GM18873 (cell line): Measurements from ENCODE around the gene ILKAP.
"Not testable (repeated sequence)": the region's sequence is repeated elsewhere in the genome, so short reads cannot be mapped to it uniquely, and the experiment has no call there.

Experiments used
- ATAC-seq: cut with Tn5 transposase; IDR thresholded peaks from one replicate; pipeline ENCODE4 v1.9.1; 2021; ENCODE audit warnings: mild to moderate bottlenecking, moderate library complexity, moderate number of reproducible peaks; ENCODE audit not compliant: unreplicated experiment, low FRiP score

The ILKAP gene

GRCh38 chr2:238202326-238203093, 985 bp downstream of the ILKAP start:
- no peak for ATAC-seq

GRCh38 chr2:238190445-238190844, 13.1 kb downstream of the ILKAP start:
- ATAC-seq: no peak

GRCh38 chr2:238187618-238188548, 15.6 kb downstream of the ILKAP start:
- ATAC-seq: no peak

- ATAC-seq: no peak
Observed at GRCh38 chr2:238183821-238184220, 19.7 kb downstream of the ILKAP start.

- no peak for ATAC-seq
Observed at GRCh38 chr2:238182362-238182761, 21.1 kb downstream of the ILKAP start.

GRCh38 chr2:238180554-238180953, 22.9 kb downstream of the ILKAP start:
- no peak for ATAC-seq

- no peak for ATAC-seq
Observed at GRCh38 chr2:238176613-238177012, 26.9 kb downstream of the ILKAP start.

- ATAC-seq: no peak
Observed at GRCh38 chr2:238174701-238175100, 28.8 kb downstream of the ILKAP start.

GRCh38 chr2:238174291-238174690, 29.2 kb downstream of the ILKAP start:
- no peak for ATAC-seq

GRCh38 chr2:238173692-238174091, 29.8 kb downstream of the ILKAP start:
- no peak for ATAC-seq

GRCh38 chr2:238172439-238172838, 31.1 kb downstream of the ILKAP start:
- ATAC-seq: no peak

GRCh38 chr2:238171575-238172187, 31.8 kb downstream of the ILKAP start:
- ATAC-seq: no peak

- not testable (repeated sequence) for ATAC-seq
Observed at GRCh38 chr2:238171072-238171431, 32.4 kb downstream of the ILKAP start.

GRCh38 chr2:238170386-238171071, 33.0 kb downstream of the ILKAP start:
- ATAC-seq: no peak

- ATAC-seq: no peak
Observed at GRCh38 chr2:238169708-238170251, 33.7 kb downstream of the ILKAP start.

- no peak for ATAC-seq
Observed at GRCh38 chr2:238169048-238169707, 34.3 kb downstream of the ILKAP start.

- no peak for ATAC-seq
Observed at GRCh38 chr2:238168196-238169047, 35.1 kb downstream of the ILKAP start.

- no peak for ATAC-seq
Observed at GRCh38 chr2:238167761-238168160, 35.7 kb downstream of the ILKAP start.

GRCh38 chr2:238167344-238167715, 36.2 kb downstream of the ILKAP start:
- ATAC-seq: no peak
